H1 (cell line): ENCODE measurements around the gene IGLON5. TPM values are rescaled to one million over a fixed set of nuclear protein-coding genes. Genes with fewer than 3 reads are reported as not detected.

Experiments used
- CTCF ChIA-PET: fragments of 300-600 bp; sonication (Branson Sonifier 250); formaldehyde crosslinking; loops from one replicate; lab custom pipeline; 2021; ENCODE audit not compliant: partially characterized antibody; lab: Charles Lee
- POLR2A ChIA-PET: fragments of 300-600 bp; sonication (Branson Sonifier 250); formaldehyde crosslinking; loops from one replicate; lab custom pipeline; 2021; ENCODE audit warnings: inconsistent platforms; ENCODE audit not compliant: partially characterized antibody; lab: Charles Lee
- DNase-seq, 2 experiments: peaks; one replicate each; pipeline versions ENCODE4 v3.0.0 to v3.0.0-alpha.2; 2010 to 2022; ENCODE audit warnings: low spot score in 2 of 2, low read depth in 1 of 2, mixed read lengths in 1 of 2
- FAIRE-seq: peaks from 2 replicates; lab custom pipeline; 2011; peaks lifted over from hg19 to GRCh38; lab: Jason Lieb, UNC
- H2AFZ ChIP-seq: 2 replicates; pipeline ENCODE4 v1.8.1; 2012; ENCODE audit warnings: low read length, inconsistent platforms
- H2AK5ac ChIP-seq: 2 replicates; pipeline ENCODE4 v1.6.1; 2013; ENCODE audit warnings: low read depth, low read length
- H2BK120ac ChIP-seq: replicated peaks from 2 replicates; pipeline ENCODE3; 2013; ENCODE audit warnings: low read depth, low read length, inconsistent platforms
- H2BK12ac ChIP-seq: 2 replicates; pipeline ENCODE4 v1.6.1; 2013; ENCODE audit warnings: low read depth, low read length
- H2BK15ac ChIP-seq: 2 replicates; pipeline ENCODE4 v1.6.1; 2013; ENCODE audit warnings: low read length
- H2BK20ac ChIP-seq: 2 replicates; pipeline ENCODE4 v1.6.1; 2013; ENCODE audit warnings: low read length
- H2BK5ac ChIP-seq: 2 replicates; pipeline ENCODE4 v1.6.1; 2013; ENCODE audit warnings: low read depth, low read length
- H3K14ac ChIP-seq: 2 replicates; pipeline ENCODE4 v1.6.1; 2013; ENCODE audit warnings: inconsistent platforms; ENCODE audit not compliant: insufficient read length
- H3K18ac ChIP-seq: 2 replicates; pipeline ENCODE4 v1.6.1; 2013; ENCODE audit warnings: low read length; ENCODE audit errors: extremely low read depth
- H3K23ac ChIP-seq: 2 replicates; pipeline ENCODE4 v1.6.1; 2013; ENCODE audit warnings: inconsistent platforms; ENCODE audit not compliant: insufficient read length
- H3K23me2 ChIP-seq: 2 replicates; pipeline ENCODE4 v1.6.1; 2013; ENCODE audit warnings: low read depth, low read length
- H3K27ac ChIP-seq: 2 replicates; pipeline ENCODE4 v1.6.1; 2011; ENCODE audit warnings: low read depth, low read length, inconsistent platforms
- H3K27me3 ChIP-seq, 4 experiments: replicated peaks in 1 of 4; 1 replicate in 1 of 4; 2 replicates in 3 of 4; pipeline versions ENCODE4 v1.6.1 to v1.8.1; 2011 to 2013; ENCODE audit warnings: low read length in 3 of 4, mild to moderate bottlenecking in 3 of 4, inconsistent platforms in 2 of 4, mixed read lengths in 2 of 4, moderate library complexity in 1 of 4; ENCODE audit not compliant: control insufficient read depth in 3 of 4, insufficient read depth in 3 of 4; ENCODE audit errors: extremely low read depth in 1 of 4
- H3K36me3 ChIP-seq, 4 experiments: 2 replicates each; pipeline versions ENCODE4 v1.6.1 to v1.8.1; 2011 to 2013; ENCODE audit warnings: mild to moderate bottlenecking in 4 of 4, low read length in 3 of 4, moderate library complexity in 2 of 4, control low read depth in 1 of 4, inconsistent platforms in 1 of 4; ENCODE audit not compliant: insufficient read depth in 4 of 4, control insufficient read depth in 2 of 4
- H3K4ac ChIP-seq: replicated peaks from 2 replicates; pipeline ENCODE3; 2013; ENCODE audit warnings: low read length, low read depth, mixed read lengths, inconsistent platforms; ENCODE audit not compliant: insufficient read length
- H3K4me1 ChIP-seq, 4 experiments: replicated peaks in 1 of 4; 1 replicate in 1 of 4; 2 replicates in 3 of 4; pipeline versions ENCODE4 v1.6.1 to v1.8.1; 2011 to 2013; ENCODE audit warnings: low read length in 3 of 4, inconsistent platforms in 2 of 4, mixed read lengths in 1 of 4; ENCODE audit not compliant: insufficient read depth in 4 of 4, control insufficient read depth in 3 of 4
- H3K4me2 ChIP-seq, 2 experiments: 2 replicates each; pipeline versions ENCODE4 v1.6.1 to v1.8.1; 2011 to 2013; ENCODE audit warnings: low read depth in 2 of 2, low read length in 2 of 2, control low read depth in 1 of 2, inconsistent platforms in 1 of 2, mild to moderate bottlenecking in 1 of 2; ENCODE audit not compliant: insufficient read depth in 1 of 2
- H3K4me3 ChIP-seq, 4 experiments: fragments of 200-600, 300-600 bp in 1 of 4; sonication (generic), shearing (Covaris generic), sonication (Bioruptor Twin) in 1 of 4; 2 replicates each; pipeline versions ENCODE4 v1.5.1 to v1.8.1; 2011 to 2016; ENCODE audit warnings: low read length in 4 of 4, low read depth in 3 of 4, control low read depth in 2 of 4, inconsistent platforms in 2 of 4, mild to moderate bottlenecking in 2 of 4, mixed read lengths in 1 of 4, moderate library complexity in 1 of 4; ENCODE audit not compliant: insufficient read depth in 2 of 4; ENCODE audit errors: extremely low read depth in 1 of 4
- H3K56ac ChIP-seq: replicated peaks from 2 replicates; pipeline ENCODE3; 2013; ENCODE audit warnings: low read depth, mild to moderate bottlenecking, mixed read lengths, low read length, inconsistent platforms; ENCODE audit not compliant: insufficient read length
- H3K79me1 ChIP-seq: 2 replicates; pipeline ENCODE4 v1.6.1; 2013; ENCODE audit warnings: low read depth, low read length, control low read depth
- H3K79me2 ChIP-seq, 2 experiments: 2 replicates each; pipeline versions ENCODE4 v1.6.1 to v1.8.1; 2012 to 2013; ENCODE audit warnings: low read length in 2 of 2, mild to moderate bottlenecking in 2 of 2, inconsistent platforms in 1 of 2; ENCODE audit not compliant: insufficient read depth in 2 of 2, control insufficient read depth in 1 of 2
- H3K9ac ChIP-seq, 4 experiments: replicated peaks in 1 of 4; 1 replicate in 1 of 4; 2 replicates in 3 of 4; pipeline versions ENCODE4 v1.6.1 to v1.8.1; 2011 to 2013; ENCODE audit warnings: low read depth in 3 of 4, low read length in 3 of 4, control low read depth in 2 of 4, mild to moderate bottlenecking in 2 of 4, moderate library complexity in 2 of 4, inconsistent platforms in 1 of 4; ENCODE audit errors: extremely low read depth in 1 of 4
- H3K9me3 ChIP-seq, 2 experiments: 2 replicates each; pipeline versions ENCODE4 v1.6.1 to v1.8.1; 2012 to 2013; ENCODE audit warnings: mild to moderate bottlenecking in 2 of 2, moderate library complexity in 2 of 2, control low read depth in 1 of 2, inconsistent platforms in 1 of 2, low read depth in 1 of 2, low read length in 1 of 2, mixed read lengths in 1 of 2; ENCODE audit not compliant: insufficient read depth in 2 of 2
- H4K20me1 ChIP-seq, 2 experiments: replicated peaks in 1 of 2; 2 replicates each; pipeline versions ENCODE3 to v1.8.1; 2011 to 2013; ENCODE audit warnings: inconsistent platforms in 2 of 2, low read length in 2 of 2, mild to moderate bottlenecking in 1 of 2; ENCODE audit not compliant: insufficient read depth in 2 of 2, control insufficient read depth in 1 of 2
- H4K5ac ChIP-seq: 2 replicates; pipeline ENCODE4 v1.6.1; 2013; ENCODE audit warnings: low read length, low read depth, mixed read lengths, inconsistent platforms; ENCODE audit not compliant: insufficient read length
- H4K8ac ChIP-seq: 2 replicates; pipeline ENCODE4 v1.8.0; 2013; ENCODE audit warnings: mild to moderate bottlenecking, moderate library complexity, low read length, inconsistent platforms; ENCODE audit not compliant: insufficient read depth; ENCODE audit errors: extremely low read depth
- H4K91ac ChIP-seq: replicated peaks from 2 replicates; pipeline ENCODE3; 2013; ENCODE audit warnings: low read length, mixed read lengths, inconsistent platforms; ENCODE audit not compliant: insufficient read length
- RAD21 ChIP-seq, 2 experiments: IDR thresholded peaks in 1 of 2; conservative IDR thresholded peaks in 1 of 2; 2 replicates each; pipeline ENCODE4 v1.6.1; 2011; ENCODE audit warnings: low read depth in 2 of 2, low read length in 2 of 2, improper control_type of control experiment in 1 of 2, inconsistent platforms in 1 of 2, mild to moderate bottlenecking in 1 of 2, moderate library complexity in 1 of 2
- SIRT6 ChIP-seq: IDR thresholded peaks from one replicate; pipeline ENCODE4 v1.7.1; 2012; ENCODE audit warnings: low read length, inconsistent platforms
- WGBS, 2 experiments: shearing (Covaris generic) in 1 of 2; methylation state at CpG; one replicate each; pipeline versions ENCODE4 v1.1.6 to v1.1.7; 2013 to 2015; ENCODE audit warnings: low lambda C conversion rate in 2 of 2, mixed read lengths in 2 of 2, inconsistent platforms in 1 of 2, low coverage in 1 of 2, missing lambda C conversion rate in 1 of 2; ENCODE audit not compliant: insufficient replicate concordance in 2 of 2, insufficient coverage in 1 of 2, insufficient read length in 1 of 2; ENCODE audit errors: extremely low coverage in 1 of 2, missing lambda C conversion rate in 1 of 2; 5-methylcytosine and 5-hydroxymethylcytosine counted together
- polyA plus RNA-seq, 7 experiments: library from polyadenylated mRNA; depleted of rRNA in 3 of 7; stranded (reverse) in 5 of 7; unstranded in 2 of 7; fragments of >200 nt in 5 of 7; fragments of 200-250 nt in 2 of 7; gene quantifications; 1 replicate in 5 of 7; 2 replicates in 1 of 7; 4 replicates in 1 of 7; pipeline versions ENCODE4 v1.2.1 to v1.2.3, GENCODE V29; 2011 to 2013; ENCODE audit warnings: missing spikeins in 2 of 7, mixed read lengths in 2 of 7
- total RNA-seq: library from RNA; stranded (reverse); fragmentation: NEBNext Ultra II Directional; extraction: Animal tissue kit (Norgen Biotek cat#: 25700); gene quantifications from 2 replicates; pipeline ENCODE4 v1.2.1, GENCODE V29; 2021
- TF ChIP-seq, protein P1 (sequence below), 3 experiments: IDR thresholded peaks; 1 replicate in 2 of 3; 2 replicates in 1 of 3; pipeline versions ENCODE4 v1.5.1 to v1.6.1; 2011; ENCODE audit warnings: low read length in 3 of 3, mild to moderate bottlenecking in 3 of 3, inconsistent platforms in 2 of 3, low read depth in 1 of 3, moderate library complexity in 1 of 3; ENCODE audit not compliant: insufficient read depth in 1 of 3; ENCODE audit errors: control extremely low read depth in 1 of 3

IGLON5 gene
- total and polyA plus RNA-seq, 2 of the 8 experiments (the other 6 are each of a cell fraction or from before 2014, with no cell fraction given), result 31.8 to 34.6 TPM

- Histone ChIP-seq H3K4ac (no peak overlapping the region), H3K18ac (no peak overlapping the region), H4K91ac (no peak overlapping the region), H3K4me2 (no peak overlapping the region), H4K5ac (no peak overlapping the region), H3K9me3 (no peaks in the 10 kb centered on the region), H2AK5ac (0 out of 2 replicates have a peak overlapping the region, but pooled peaks have one; percentile 18), H4K20me1 (no peaks in the 10 kb centered on the region), H2BK5ac (peak overlapping the region; percentile 95; the same call in 1 of the 2 replicates), H2BK120ac (no peak overlapping the region), H3K79me2 (no peaks in the 10 kb centered on the region), H2BK20ac (0 out of 2 replicates have a peak overlapping the region, but pooled peaks have one; percentile 23), H3K56ac (no peak overlapping the region), H2AFZ (no peak overlapping the region), H3K79me1 (no peaks in the 10 kb centered on the region), H3K23ac (no peak overlapping the region), H3K14ac (no peak overlapping the region), H3K36me3 (no peaks in the 10 kb centered on the region), H3K4me3 (no peak overlapping the region), H3K23me2 (no peaks in the 10 kb centered on the region), H3K4me1 (peaks cover 10 to 39% (median 29%) of the 10 kb centered on the region in 4 experiments), H3K27ac (no peak overlapping the region), H2BK12ac (peak overlapping the region; percentile 95; the same call in 1 of the 2 replicates), H4K8ac (no peak overlapping the region), H2BK15ac (peak overlapping the region; percentile 84; the same call in 1 of the 2 replicates), H3K27me3 (peaks cover 0 to 2% (median 0%) of the 10 kb centered on the region in 4 experiments; a peak in 1 of 7 replicates), H3K9ac (no peak overlapping the region)
- FAIRE-seq, result peak; percentile 81
- POLR2A ChIA-PET, result interaction anchor here (0.7 to 1.5 kb wide), 7 partner anchors 12 to 961 kb away, joined by 3 to 4 read pairs (median 4); no protein-coding TSS in a partner anchor
- DNase-seq, result peak in 1 of 2 experiments; percentile 57
- CTCF ChIA-PET, result interaction anchor here (0.6 to 2.3 kb wide), 23 partner anchors 12 to 1032 kb away, joined by 3 to 11 read pairs (median 4); partner anchors contain the start of gene VSIG10L
- WGBS, 2 experiments, result 76% methylated on average over 9 of the region's 9 CpGs; no CpG with 5 or more reads in 1 of the 2 experiments
- TF ChIP-seq RAD21 (IDR thresholded peaks at IDR 0.05 in 1 of 2, conservative IDR thresholded peaks at IDR 0.05 in 1 of 2; ENCODE audit: low read depth in 2 of 2, low read length in 2 of 2), result peak; percentile 82 to 89
- TF ChIP-seq SIRT6, result no peak
- TF ChIP-seq, protein P1, sequence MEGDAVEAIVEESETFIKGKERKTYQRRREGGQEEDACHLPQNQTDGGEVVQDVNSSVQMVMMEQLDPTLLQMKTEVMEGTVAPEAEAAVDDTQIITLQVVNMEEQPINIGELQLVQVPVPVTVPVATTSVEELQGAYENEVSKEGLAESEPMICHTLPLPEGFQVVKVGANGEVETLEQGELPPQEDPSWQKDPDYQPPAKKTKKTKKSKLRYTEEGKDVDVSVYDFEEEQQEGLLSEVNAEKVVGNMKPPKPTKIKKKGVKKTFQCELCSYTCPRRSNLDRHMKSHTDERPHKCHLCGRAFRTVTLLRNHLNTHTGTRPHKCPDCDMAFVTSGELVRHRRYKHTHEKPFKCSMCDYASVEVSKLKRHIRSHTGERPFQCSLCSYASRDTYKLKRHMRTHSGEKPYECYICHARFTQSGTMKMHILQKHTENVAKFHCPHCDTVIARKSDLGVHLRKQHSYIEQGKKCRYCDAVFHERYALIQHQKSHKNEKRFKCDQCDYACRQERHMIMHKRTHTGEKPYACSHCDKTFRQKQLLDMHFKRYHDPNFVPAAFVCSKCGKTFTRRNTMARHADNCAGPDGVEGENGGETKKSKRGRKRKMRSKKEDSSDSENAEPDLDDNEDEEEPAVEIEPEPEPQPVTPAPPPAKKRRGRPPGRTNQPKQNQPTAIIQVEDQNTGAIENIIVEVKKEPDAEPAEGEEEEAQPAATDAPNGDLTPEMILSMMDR (IDR thresholded peaks at IDR 0.05; ENCODE audit: control extremely low read depth in 1 of 3, insufficient read depth in 1 of 3, low read depth in 1 of 3, low read length in 3 of 3), result peak; percentile 18 to 68 (median 60)
These were observed 14.9 kb upstream of the IGLON5 start for GRCh38 chr19:51296336-51297093.
